Prostate gland (tissue), 2 donors: ENCODE measurements around the gene ATG5.

Source experiments
- CTCF ChIP-seq, 4 experiments: fragments of 200-600 bp in 2 of 4; fragments of 450-650 bp in 2 of 4; sonication (generic) in 2 of 4; IDR thresholded peaks; 1 replicate in 3 of 4; 2 replicates in 1 of 4; pipeline ENCODE4 v1.5.1; 2016 to 2019; ENCODE audit warnings: antibody characterized with exemption in 4 of 4, mild to moderate bottlenecking in 2 of 4, moderate library complexity in 2 of 4
- POLR2A ChIP-seq: fragments of 450-650 bp; IDR thresholded peaks from one replicate; pipeline ENCODE4 v1.6.1; 2016; ENCODE audit warnings: antibody characterized with exemption, mild to moderate bottlenecking
- POLR2AphosphoS5 ChIP-seq: sonication (generic); formaldehyde crosslinking; IDR thresholded peaks from one replicate; pipeline ENCODE4 v1.6.1; 2017; ENCODE audit warnings: antibody characterized with exemption

DNA sequence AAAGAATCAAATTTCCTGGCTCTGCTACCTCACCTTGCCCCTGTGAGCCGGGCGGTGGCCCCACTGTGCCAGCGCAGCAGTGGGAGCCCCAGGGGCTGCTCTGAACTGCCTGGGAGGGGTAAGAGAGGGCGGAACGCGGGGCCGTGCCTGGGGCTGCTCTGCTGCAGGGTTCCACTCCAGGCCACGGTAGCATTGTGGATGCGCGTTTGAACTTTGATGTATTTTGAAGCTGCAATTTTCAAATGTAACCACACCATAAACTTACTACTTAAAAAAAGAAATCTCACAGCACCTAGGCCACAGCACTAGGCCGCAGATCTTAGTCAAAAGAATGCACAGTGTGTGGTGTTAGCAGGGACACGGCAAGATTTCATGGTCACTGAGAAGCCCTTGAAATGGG is 181.9 kb downstream of the ATG5 start:
- no peak for TF ChIP-seq CTCF (IDR thresholded peaks at IDR 0.05)
- no peak for TF ChIP-seq POLR2AphosphoS5
- no peak for TF ChIP-seq POLR2A
